Measurements from ENCODE around the gene TMEM215. TPM values are rescaled to one million over a fixed set of nuclear protein-coding genes. Genes with fewer than 3 reads are reported as not detected.

TMEM215 gene
- total and polyA plus RNA-seq, 2 experiments from 2014 or later, result not detected

DNA sequence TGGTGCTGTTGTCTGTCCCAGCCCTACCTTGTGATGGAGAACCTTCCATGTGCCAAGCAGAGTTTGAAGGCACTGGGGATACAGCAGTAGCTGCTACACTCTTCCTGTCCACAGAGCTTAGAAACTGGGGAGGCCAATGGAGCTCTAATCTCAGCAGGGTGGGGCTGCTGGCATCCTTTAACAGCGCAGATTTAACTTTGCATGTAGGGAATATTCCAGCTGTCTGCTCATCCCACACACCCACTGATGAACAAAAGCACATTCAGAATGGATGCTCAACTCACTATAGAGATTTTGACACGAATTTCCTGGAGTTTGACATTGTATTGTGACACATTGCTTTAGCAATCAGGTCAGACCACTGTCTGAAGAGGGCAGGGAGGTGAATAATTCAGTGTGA lies 49.0 kb downstream of the TMEM215 start:
- H3K27me3 ChIP-seq, result no peaks in the 10 kb centered on the region
- H3K4me1 ChIP-seq (ENCODE audit: low read depth), result peaks cover 3% of the 10 kb centered on the region
- no peak overlapping the region for H3K4me3 ChIP-seq
- no peaks in the 10 kb centered on the region for H3K36me3 ChIP-seq
- TF ChIP-seq, protein P1, sequence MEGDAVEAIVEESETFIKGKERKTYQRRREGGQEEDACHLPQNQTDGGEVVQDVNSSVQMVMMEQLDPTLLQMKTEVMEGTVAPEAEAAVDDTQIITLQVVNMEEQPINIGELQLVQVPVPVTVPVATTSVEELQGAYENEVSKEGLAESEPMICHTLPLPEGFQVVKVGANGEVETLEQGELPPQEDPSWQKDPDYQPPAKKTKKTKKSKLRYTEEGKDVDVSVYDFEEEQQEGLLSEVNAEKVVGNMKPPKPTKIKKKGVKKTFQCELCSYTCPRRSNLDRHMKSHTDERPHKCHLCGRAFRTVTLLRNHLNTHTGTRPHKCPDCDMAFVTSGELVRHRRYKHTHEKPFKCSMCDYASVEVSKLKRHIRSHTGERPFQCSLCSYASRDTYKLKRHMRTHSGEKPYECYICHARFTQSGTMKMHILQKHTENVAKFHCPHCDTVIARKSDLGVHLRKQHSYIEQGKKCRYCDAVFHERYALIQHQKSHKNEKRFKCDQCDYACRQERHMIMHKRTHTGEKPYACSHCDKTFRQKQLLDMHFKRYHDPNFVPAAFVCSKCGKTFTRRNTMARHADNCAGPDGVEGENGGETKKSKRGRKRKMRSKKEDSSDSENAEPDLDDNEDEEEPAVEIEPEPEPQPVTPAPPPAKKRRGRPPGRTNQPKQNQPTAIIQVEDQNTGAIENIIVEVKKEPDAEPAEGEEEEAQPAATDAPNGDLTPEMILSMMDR (IDR thresholded peaks at IDR 0.05; ENCODE audit: low read depth, low read length), result no peak
- no peaks in the 10 kb centered on the region for H3K9me3 ChIP-seq (ENCODE audit: low read depth)
- H3K27ac ChIP-seq, result no peak overlapping the region
- no peak for DNase-seq (ENCODE audit: low read depth in 1 of 2, low spot score in 1 of 2)

Other genes starting within 250 kb of the TMEM215 start
- 6.5 and 11.2 TPM in 2 replicates for gene SMIM27, start 231.2 kb upstream of the TMEM215 start, total RNA-seq
- 47.1 and 65.3 TPM in 2 replicates for gene SMIM27, start 231.2 kb upstream of the TMEM215 start, polyA plus RNA-seq
- gene TOPORS, start 231.0 kb upstream of the TMEM215 start, total RNA-seq, result 14.1 and 17.1 TPM in 2 replicates
- 18.5 and 18.6 TPM in 2 replicates for gene TOPORS, start 231.0 kb upstream of the TMEM215 start, polyA plus RNA-seq
- 50.3 and 97.5 TPM in 2 replicates for gene NDUFB6, start 210.4 kb upstream of the TMEM215 start, total RNA-seq
- 169 and 251 TPM in 2 replicates for gene NDUFB6, start 210.4 kb upstream of the TMEM215 start, polyA plus RNA-seq
- 0.09 TPM in 1 of 2 replicates, not detected in the other for gene TAF1L, start 147.9 kb upstream of the TMEM215 start, total RNA-seq
- not detected in 2 replicates for gene TAF1L, start 147.9 kb upstream of the TMEM215 start, polyA plus RNA-seq
- 38.8 and 65.2 TPM in 2 replicates for gene APTX, start 218.1 kb downstream of the TMEM215 start, total RNA-seq
- 60.7 and 78.6 TPM in 2 replicates for gene APTX, start 218.1 kb downstream of the TMEM215 start, polyA plus RNA-seq
- 96.1 and 130 TPM in 2 replicates for gene DNAJA1, start 241.7 kb downstream of the TMEM215 start, total RNA-seq
- 153 and 202 TPM in 2 replicates for gene DNAJA1, start 241.7 kb downstream of the TMEM215 start, polyA plus RNA-seq